Measurements from ENCODE around the gene GULP1.

DNA sequence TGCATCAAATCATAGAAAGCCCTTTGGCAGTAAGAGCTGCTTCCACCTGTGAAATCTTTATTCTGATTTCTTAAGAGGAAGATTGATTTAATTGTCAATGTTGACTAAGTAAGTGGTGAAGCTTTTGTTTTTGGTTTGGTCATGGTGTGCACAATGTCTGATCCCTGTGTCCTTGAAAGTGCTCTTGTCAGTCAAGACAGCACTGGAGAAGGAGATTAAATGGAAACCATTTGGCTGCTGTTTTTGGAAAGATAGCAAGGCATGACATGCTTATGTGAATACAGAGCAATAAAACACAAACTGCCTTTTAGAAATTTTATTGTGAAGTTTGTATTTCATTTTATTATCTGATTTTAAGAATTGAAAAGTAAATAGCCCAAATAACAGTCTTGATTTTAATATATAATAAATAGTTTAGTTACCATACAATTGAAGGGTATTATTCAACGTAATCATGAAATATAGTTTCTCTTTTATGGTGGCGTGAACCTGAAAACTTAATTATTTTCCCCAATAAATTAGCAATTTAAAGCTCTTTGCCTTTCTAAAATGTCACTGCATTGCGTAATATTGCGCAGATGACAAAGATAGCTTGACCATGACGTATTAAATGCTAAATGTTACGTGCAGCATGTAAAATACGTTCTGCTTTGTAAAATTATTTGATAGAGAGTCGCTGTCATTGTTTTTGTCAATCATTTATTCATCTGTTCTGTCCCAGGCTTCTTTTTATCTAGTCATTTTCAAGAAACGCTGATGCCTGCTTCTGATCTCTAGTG lies 69.0 kb downstream of the GULP1 start:
- TF ChIP-seq, protein P1, sequence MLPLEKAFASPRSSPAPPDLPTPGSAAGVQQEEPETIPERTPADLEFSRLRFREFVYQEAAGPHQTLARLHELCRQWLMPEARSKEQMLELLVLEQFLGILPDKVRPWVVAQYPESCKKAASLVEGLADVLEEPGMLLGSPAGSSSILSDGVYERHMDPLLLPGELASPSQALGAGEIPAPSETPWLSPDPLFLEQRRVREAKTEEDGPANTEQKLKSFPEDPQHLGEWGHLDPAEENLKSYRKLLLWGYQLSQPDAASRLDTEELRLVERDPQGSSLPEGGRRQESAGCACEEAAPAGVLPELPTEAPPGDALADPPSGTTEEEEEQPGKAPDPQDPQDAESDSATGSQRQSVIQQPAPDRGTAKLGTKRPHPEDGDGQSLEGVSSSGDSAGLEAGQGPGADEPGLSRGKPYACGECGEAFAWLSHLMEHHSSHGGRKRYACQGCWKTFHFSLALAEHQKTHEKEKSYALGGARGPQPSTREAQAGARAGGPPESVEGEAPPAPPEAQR (tag by site-specific recombination; IDR thresholded peaks at IDR 0.05) = no peak
- TF ChIP-seq SP3 (tag by site-specific recombination; IDR thresholded peaks at IDR 0.05) (no peak), ZNF169 (tag by site-specific recombination; IDR thresholded peaks at IDR 0.05) (no peak), YY1 (tag by site-specific recombination; IDR thresholded peaks at IDR 0.05) (no peak)
- TF ChIP-seq, protein P2, sequence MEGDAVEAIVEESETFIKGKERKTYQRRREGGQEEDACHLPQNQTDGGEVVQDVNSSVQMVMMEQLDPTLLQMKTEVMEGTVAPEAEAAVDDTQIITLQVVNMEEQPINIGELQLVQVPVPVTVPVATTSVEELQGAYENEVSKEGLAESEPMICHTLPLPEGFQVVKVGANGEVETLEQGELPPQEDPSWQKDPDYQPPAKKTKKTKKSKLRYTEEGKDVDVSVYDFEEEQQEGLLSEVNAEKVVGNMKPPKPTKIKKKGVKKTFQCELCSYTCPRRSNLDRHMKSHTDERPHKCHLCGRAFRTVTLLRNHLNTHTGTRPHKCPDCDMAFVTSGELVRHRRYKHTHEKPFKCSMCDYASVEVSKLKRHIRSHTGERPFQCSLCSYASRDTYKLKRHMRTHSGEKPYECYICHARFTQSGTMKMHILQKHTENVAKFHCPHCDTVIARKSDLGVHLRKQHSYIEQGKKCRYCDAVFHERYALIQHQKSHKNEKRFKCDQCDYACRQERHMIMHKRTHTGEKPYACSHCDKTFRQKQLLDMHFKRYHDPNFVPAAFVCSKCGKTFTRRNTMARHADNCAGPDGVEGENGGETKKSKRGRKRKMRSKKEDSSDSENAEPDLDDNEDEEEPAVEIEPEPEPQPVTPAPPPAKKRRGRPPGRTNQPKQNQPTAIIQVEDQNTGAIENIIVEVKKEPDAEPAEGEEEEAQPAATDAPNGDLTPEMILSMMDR (tag by site-specific recombination; IDR thresholded peaks at IDR 0.05) = no peak
- TF ChIP-seq, protein P3, sequence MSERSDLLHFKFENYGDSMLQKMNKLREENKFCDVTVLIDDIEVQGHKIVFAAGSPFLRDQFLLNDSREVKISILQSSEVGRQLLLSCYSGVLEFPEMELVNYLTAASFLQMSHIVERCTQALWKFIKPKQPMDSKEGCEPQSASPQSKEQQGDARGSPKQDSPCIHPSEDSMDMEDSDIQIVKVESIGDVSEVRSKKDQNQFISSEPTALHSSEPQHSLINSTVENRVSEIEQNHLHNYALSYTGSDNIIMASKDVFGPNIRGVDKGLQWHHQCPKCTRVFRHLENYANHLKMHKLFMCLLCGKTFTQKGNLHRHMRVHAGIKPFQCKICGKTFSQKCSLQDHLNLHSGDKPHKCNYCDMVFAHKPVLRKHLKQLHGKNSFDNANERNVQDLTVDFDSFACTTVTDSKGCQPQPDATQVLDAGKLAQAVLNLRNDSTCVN (tag by site-specific recombination; optimal IDR thresholded peaks at IDR 0.05) = no peak

Measured in HEK293 (cell line).